Left ventricle myocardium superior (tissue), 1 donor: ENCODE data around the gene LRRTM4. TPM values are rescaled to one million over a fixed set of nuclear protein-coding genes. Genes with fewer than 3 reads are reported as not detected.
"Not testable (repeated sequence)": the region's sequence is repeated elsewhere in the genome, so short reads cannot be mapped to it uniquely, and the experiment has no call there.

Experiments used
- ATAC-seq: fragments of 200-7000 bp; cut with Tn5 transposase; one replicate; pipeline ENCODE4 v1.9.1; 2020; ENCODE audit warnings: mild to moderate bottlenecking, moderate library complexity
- DNase-seq: peaks from one replicate; pipeline ENCODE4 v3.0.0-alpha.2; 2020
- intact Hi-C: fragments of 100-400 bp; cut with micrococcal nuclease; formaldehyde crosslinking; loops from one replicate; pipeline ENCODE4 v1.11.0; 2022
- total RNA-seq: library from RNA; stranded (reverse); fragmentation: NEBNext Ultra II Directional; extraction: Animal tissue kit (Norgen Biotek cat#: 25700); gene quantifications from one replicate; pipeline ENCODE4 v1.2.1, GENCODE V29; 2021
- donor health status: DM: no; HTN: yes; CAD: no; lungs with severe emphysema.

Gene LRRTM4
- total RNA-seq, 1 donor from 2014 or later: 0.69 TPM

DNA sequence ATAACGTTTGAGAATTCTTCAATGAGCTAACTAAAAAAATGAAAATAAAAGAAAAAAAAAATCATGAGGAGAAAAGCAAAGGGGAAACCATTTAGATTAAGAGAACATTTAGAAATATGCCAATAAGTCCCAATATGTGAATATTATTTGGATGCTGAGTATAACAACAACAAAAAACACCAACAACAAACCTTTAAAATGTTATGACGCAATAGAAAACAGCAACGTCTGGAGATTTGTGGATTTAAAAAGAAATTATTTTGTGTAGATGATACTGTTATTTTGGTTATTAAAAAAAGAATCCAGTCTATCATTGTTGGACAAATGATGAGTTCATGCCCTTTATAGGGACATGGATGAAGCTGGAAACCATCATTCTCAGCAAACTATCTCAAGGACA, 417.2 kb downstream of the LRRTM4 start:
- intact Hi-C loops: no loop called here
- no peak for ATAC-seq
- DNase-seq: no peak

DNA sequence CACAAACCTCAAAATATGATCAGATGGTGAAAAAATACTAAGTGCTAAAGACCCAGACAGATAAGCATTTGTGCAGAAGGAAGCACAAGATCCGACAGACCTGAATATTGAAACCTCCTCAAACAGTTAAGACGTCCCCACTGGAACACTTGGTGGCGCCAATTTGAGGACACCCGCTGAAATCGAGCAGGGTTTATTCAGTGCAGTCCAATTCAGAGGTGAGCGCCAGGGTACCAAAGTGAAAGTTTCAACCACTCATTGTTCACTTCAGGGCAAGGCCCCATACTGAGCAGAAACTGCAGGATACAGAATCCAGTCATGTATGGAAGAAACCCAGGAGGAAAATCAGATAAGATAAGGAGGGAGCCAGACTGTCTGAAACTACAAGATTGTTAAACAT, 417.6 kb downstream of the LRRTM4 start:
- DNase-seq (no peak), ATAC-seq (no peak)
- intact Hi-C loops: no loop called here

DNA sequence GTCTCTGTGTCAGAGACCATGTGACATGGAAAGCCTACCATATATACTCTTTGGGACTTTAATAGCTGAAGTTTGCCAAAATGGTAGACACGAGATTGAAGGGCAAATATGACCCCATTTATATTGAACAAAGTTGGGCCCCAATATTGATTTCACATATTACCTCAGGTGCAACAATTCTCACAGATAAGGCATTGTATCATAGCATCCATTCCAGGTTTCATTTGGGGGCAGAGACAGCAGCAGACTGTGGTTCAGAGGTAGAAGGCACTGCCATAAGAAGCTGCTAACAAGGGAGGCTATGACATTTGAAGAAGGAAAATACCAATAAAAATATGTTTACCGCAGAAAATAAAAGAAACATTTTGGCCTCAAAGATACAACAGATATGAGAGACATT, 419.2 kb downstream of the LRRTM4 start:
- ATAC-seq (no peak), DNase-seq (no peak)
- intact Hi-C loops: no loop called here

DNA sequence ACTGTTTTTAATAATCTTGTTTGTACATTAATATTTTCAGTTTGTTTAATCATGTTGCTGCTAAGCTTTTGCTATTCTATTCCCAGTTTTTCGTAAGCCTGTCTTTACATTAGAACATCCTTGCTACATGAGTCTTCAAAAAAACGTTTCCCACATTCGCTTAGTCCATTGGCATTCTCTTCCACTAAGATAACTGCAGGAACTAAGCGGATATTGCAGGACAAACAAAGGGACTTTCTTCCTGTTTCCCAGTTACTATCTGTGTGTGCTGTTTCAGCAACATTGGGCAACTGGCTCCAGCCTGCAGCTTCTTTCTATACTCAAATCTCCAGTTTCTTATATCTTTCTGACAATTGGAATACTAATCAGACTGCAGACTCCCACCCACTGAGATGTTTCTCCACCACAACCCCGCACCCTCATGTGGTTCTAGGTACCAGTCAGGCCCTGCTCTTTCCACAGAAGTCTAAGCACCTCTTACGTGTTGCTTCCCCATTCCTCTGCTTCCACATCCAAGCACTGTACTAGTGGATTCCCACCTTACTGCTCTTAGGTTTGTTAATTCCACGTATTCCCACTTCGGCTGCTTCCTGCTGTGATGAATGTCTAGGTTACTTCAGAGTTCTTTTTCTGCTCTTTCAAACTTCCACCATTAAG, 420.3 kb downstream of the LRRTM4 start:
- ATAC-seq (no peak), DNase-seq (no peak)
- intact Hi-C loops: no loop called here

DNA sequence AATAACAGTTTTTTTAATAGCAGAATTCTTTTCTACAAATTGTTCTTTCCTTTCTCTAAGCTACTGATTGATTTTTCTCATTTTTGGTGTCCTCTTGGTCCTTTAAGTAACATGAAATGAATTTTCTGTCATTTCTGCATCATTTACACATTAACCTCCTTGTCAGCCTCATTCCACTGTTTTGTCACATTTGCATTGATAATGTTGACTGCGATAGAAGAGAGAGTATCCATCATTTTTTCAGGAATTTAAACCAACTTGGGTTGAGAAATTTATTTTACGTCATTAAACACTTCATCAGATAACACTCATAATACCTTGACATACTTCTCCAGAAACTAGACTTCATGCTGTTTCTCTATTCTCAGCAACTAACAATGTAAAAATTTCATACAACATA, 422.2 kb downstream of the LRRTM4 start:
- intact Hi-C loops: no loop called here
- no peak for ATAC-seq
- no peak for DNase-seq

DNA sequence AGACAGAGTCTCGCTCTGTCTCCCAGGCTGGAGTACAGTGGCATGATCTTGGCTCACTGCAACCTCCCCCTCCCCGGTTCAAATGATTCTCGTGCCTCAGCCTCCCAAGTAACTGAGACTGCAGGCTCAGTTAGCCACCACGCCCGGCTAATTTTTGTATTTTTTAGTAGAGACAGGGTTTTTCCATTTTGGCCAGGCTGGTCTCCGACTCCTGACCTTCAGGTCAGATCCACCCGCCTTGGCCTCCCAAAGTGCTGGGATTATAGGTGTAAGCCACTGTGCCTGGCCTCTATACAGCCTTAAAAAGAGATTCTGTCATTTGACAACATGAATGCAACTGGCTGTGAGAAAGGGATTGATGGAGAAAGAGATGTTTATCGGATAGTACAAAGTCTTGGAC, 426.7 kb downstream of the LRRTM4 start:
- intact Hi-C loops, ATAC-seq, DNase-seq: not testable (repeated sequence)

DNA sequence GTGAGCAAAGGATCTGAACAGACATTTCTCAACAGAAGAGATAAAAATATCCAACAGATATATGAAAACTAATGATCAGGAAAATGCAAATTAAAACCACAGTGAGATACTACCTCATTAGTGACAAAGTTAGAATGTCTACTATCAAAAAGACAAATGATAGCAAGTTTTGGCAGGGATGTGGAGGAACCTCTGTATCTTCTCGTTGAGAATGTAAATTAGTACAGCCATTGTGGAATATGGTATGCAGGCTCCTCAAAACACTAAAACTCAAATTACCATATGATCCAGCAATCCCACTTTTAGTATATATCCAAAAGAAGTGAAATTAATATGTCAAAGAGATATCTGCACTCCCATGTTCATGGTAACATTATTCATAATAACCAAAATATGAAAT, 427.1 kb downstream of the LRRTM4 start:
- DNase-seq: no peak
- ATAC-seq: no peak
- intact Hi-C loops: no loop called here

DNA sequence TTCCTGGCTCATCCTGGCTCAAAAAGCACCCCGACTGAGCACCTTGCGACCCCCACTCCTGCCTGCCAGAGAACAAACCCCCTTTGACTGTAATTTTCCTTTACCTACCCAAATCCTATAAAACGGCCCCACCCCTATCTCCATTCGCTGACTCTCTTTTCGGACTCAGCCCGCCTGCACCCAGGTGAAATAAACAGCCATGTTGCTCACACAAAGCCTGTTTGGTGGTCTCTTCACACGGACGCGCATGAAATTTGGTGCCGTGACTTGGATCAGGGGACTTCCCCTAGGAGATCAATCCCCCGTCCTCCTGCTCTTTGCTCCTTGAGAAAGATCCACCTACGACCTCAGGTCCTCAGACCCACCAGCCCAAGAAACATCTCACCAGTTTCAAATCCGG, 433.8 kb downstream of the LRRTM4 start:
- intact Hi-C loops, ATAC-seq, DNase-seq: not testable (repeated sequence)

DNA sequence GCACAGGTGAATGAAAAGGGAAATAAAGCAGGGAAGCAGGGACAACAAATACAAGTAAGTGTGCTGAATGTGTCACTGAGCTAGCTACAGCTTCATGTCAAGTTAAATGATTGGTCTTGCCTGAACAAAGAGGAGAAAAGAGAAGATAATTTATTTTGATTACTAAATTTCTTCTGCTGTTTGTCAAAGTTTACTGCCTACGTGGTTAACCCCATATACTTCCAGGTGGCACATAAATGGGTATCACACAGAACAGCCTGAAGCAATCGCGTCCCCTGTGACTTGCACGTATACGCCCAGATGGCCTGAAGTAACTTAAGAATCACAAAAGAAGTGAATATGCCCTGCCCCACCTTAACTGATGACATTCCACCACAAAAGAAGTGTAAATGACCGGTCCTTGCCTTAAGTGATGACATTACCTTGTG, 434.2 kb downstream of the LRRTM4 start:
- DNase-seq: no peak
- intact Hi-C loops: no loop called here
- ATAC-seq: no peak

DNA sequence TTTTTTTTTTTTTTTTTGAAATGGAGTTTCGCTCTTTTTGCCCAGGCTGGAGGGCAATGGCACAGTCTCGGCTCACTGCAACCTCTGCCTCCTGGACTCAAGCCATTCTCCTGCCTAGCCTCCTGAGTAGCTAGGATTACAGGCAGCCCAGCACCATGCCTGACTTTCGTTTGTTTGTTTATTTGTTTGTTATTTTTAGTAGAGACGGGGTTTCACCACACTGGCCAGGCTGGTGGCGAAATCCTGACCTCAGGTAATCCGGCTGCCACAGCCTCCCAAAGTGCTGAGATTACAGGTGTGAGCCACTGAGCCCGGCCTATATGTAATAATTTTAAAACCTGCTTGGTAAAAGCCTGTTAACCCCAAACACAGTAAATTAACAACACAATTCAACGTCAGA, 435.7 kb downstream of the LRRTM4 start:
- intact Hi-C loops: no loop called here
- no peak for ATAC-seq
- DNase-seq: no peak

DNA sequence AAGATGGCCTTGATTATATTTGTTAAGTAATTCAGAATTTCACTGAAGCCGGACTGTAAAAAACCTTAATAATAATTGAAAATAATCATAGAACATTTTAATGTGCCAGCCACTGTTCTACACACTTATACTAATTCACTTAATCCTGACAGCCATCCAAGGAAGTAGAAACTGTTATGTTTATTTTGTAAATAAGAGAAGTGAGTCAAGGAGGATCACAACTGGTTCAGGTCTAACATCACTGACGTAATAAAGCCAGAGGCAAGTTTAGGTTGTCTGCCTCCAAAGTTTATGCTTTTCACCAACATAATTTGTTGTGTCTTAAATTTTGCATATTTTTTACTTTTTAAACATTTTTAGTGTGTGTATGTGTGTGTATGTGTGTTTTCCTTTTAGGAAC, 436.1 kb downstream of the LRRTM4 start:
- intact Hi-C loops: no loop called here
- no peak for DNase-seq
- no peak for ATAC-seq

DNA sequence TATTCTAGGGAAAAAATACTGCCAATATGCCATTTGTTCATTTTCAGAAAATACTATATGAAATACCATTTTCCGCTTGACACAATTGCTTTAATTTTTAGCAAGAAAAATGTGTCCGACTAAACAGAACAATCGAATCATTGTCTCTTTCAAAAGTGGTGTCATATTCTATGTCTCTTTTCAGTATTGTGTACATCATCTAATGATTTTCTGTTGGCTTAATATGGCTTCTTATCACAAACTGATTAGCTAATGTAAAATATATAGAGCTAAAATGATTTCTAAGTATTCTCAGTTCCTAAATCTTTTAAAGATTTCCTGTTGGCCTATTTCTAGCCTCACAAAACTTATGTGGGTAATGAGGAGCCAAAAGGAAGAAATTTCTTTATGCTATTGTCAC, 436.6 kb downstream of the LRRTM4 start:
- no peak for ATAC-seq
- intact Hi-C loops: no loop called here
- no peak for DNase-seq

DNA sequence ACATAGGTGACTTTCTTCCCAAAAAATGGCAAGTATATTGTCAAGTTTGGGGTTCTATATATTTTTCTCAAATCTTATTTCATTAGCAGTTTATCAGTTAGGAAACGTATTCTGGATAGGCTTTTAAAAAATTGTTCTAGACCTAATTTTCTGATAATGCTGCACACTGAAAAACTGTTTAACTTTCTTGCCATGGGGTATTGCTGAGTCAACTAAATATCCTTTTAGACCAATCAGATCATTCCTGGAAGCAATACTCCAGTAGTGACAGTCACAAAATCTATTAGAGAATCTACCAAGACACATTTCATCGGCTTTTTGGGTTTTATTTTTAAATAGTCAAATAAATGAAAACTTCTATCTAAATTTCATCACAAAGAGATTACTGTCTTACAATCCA, 440.6 kb downstream of the LRRTM4 start:
- ATAC-seq: no peak
- intact Hi-C loops: no loop called here

DNA sequence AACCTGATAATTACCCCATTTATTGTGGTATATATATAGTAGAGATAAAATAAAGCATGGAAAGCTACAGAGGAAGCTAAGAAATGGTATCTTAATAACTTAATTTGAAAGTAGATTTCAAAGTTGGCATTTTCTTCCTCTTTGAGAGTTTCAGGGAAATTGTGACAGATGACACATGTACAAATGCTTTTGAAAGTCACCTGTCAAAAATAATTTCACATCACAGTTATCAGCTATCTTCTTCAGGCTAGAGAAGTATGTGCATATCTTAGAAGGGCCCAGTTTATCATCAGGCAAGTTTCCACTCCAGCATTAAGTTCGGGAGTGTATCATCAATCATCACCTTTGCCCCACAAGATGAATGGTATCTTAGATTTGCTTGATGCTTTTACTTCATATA, 457.9 kb downstream of the LRRTM4 start:
- no peak for ATAC-seq
- no peak for DNase-seq
- intact Hi-C loops: no loop called here

More for the DNA sequence above, 440.6 kb downstream of the LRRTM4 start:
- no peak for DNase-seq

DNA sequence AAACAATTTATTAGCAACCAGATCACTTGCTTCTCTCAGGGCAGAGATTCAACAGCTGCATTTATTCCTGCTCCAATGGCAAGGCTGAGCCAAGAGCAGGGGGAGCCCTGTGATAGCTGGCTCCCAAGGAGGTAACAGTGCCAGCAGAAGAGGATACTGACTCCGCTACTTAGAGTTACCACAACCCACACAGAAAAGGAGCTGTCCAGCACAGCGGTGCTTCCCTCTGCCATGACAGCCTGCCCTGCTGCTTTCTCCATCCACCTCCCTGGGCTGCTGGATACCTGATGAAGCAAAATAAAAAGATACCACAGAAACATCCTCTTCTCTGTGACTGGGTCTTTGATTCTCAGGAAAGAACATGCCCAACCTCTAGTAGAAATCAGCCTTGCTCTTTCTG, 467.2 kb downstream of the LRRTM4 start:
- intact Hi-C loops: no loop called here
- ATAC-seq (no peak), DNase-seq (no peak)

DNA sequence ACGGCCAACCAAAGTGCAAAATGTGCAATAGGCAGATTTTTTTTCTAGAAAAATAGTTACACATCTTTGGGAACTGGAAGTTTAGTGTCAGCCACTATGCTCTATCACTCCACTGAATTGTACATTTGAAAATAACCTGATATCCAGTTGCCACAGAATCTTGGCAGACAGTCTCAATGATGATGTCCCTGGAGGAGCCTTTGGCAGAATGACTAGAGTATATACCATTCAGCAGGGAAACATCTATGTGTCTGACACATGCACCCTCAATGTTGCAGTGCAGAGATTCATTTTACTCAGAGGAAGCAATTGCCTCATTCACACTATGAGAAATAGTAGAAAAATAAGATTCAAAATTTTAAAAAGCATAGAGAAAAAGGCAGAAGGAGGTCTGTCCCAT, 475.8 kb downstream of the LRRTM4 start:
- ATAC-seq: no peak
- intact Hi-C loops: no loop called here

DNA sequence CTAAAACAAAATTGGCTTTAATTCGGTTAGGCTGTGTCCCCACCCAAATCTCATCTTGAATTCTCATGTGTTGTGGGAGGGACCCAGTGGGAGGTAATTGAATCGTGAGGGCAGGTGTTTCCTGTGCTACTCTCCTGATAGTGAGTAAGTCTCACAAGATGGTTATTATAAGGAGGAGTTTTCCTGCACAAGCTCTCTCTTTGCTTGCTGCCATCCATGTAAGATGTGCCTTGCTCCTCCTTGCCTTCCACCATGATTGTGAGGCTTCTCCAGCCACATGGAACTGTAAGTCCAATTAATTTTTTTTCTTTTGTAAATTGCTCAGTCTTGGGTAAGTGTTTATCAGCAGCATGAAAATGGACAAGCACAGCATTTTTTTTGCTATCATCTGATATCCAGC, 476.7 kb downstream of the LRRTM4 start:
- intact Hi-C loops: not testable (repeated sequence)

More for the DNA sequence above, 475.8 kb downstream of the LRRTM4 start:
- no peak for DNase-seq

DNA sequence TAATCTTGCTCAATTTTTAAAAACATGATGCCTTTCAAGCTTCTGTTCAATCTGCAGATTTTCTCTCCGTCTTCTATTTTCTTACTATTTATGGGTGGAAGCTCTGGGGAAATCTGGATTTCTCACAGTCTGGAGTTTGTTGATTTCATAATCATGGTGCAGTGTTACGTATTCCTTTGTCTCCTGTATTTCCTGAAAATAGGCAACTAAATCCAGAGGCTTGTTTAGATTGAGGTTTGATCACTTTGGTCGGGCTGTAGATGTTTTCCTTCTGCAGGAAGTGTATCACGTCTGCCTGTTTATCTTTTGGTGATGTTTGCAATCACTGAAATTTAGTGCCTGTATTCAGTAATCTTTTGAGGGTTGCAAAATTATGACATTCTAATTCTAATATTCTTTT, 487.7 kb downstream of the LRRTM4 start:
- intact Hi-C loops: no loop called here
- no peak for ATAC-seq
- DNase-seq: no peak

More for the DNA sequence above, 476.7 kb downstream of the LRRTM4 start:
- ATAC-seq, DNase-seq: not testable (repeated sequence)

DNA sequence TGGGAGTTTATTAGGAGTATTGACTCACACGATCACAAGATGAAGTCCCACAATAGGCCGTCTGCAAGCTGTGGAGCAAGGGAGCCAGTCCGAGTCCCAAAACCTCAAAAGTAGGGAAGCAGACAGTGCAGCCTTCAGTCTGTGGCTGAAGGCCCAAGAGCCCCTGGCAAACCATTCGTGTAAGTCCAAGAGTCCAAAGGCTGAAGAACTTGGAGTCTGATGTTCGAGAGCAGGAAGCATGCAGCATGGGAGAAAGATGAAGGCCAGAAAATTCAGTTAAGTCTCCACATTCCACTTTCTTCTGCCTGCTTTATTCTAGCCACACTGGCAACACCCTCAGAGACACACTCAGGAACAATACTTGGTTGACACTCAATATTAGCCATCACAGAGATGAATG, 492.9 kb downstream of the LRRTM4 start:
- intact Hi-C loops, ATAC-seq, DNase-seq: not testable (repeated sequence)

DNA sequence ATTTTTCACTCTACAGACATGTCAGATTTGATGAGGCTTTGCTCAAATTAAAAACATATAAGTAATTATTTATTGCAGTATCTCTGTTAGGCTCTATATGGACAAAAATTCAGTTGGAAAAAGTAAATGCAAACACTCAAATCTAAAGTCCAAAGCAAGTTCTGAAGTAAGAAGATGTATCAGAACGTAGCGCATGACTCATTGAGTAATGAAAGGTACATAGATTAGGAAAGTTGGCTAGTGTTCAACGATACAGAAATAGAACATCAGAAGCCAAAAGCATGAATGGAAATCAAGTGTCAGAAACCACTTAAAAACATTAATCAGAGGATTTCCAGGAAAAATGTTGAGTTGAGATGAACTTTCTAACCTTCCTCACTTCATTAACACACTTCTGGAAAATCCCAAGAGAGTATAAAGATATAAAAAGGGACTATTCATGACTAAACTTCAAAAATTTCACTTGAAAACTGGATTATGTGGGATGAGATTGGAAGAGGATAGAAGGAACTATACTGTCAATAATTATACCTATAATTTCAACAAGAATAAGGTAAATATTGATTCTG, 494.1 kb downstream of the LRRTM4 start:
- intact Hi-C loops: no loop called here
- ATAC-seq: no peak
- DNase-seq: no peak

DNA sequence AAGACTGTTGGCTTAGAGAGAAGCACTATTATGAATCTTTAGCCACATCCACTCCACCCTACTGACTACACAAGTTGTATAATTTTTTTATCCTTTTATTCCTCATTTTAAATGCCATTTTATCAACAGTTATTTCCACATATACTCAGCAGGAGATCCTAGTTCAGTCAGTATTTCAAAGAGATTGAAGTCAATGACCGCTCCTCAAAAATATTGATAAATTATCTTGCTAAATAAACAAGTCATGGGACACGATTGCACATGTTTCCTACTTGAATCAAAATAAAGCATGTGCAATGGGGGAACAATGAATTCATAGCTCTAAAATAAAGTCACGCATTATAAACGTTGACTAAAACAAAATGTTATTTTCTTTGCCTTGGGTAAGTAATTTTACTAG, 496.5 kb downstream of the LRRTM4 start:
- DNase-seq (no peak), ATAC-seq (no peak)
- intact Hi-C loops: no loop called here
